ENCODE data around the gene APOD. TPM values are rescaled to one million over a fixed set of nuclear protein-coding genes. Genes with fewer than 3 reads are reported as not detected.

Gene APOD
- total and polyA plus RNA-seq, 2 of the 4 experiments (the other 2 are of a cell fraction) = 0.36 TPM; not detected in 1

DNA sequence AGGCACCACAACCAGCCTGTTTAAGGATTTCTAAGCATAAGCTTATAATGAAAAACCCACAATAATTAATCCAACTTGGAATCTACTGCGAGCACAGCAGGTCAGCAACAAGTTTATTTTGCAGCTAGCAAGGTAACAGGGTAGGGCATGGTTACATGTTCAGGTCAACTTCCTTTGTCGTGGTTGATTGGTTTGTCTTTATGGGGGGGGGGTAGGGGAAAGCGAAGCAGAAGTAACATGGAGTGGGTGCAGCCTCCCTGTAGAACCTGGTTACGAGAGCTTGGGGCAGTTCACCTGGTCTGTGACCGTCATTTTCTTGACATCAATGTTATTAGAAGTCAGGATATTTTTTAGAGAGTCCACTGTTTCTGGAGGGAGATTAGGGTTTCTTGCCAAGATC is 15.1 kb downstream of the APOD start:
- no peak overlapping the region for H2BK120ac ChIP-seq (ENCODE audit: low read depth, low read length)
- H3K9me1 ChIP-seq (ENCODE audit: insufficient read depth, low read length) = no peaks in the 10 kb centered on the region
- no peak overlapping the region for H3K4ac ChIP-seq (ENCODE audit: low read depth, low read length)
- CTCF ChIA-PET = no interaction called here
- intact Hi-C loops (cut with micrococcal nuclease) (no loop called here), in situ Hi-C loops (cut with MboI; ENCODE audit: low sequenced_read_pairs) (no loop called here), dilution Hi-C loops (cut with HindIII; ENCODE audit: low sequenced_read_pairs, unreplicated experiment) (no loop called here)
- H4K8ac ChIP-seq (ENCODE audit: low read depth in 2 of 2, low read length in 2 of 2) = no peak overlapping the region
- H2AK9ac ChIP-seq (replicated peaks; ENCODE audit: low read depth, low read length, poor library complexity) = no peak overlapping the region
- H3K9ac ChIP-seq (ENCODE audit: low read depth, low read length) = no peak overlapping the region
- H3K56ac ChIP-seq (ENCODE audit: extremely low read depth, insufficient read depth, low read length) = no peak overlapping the region
- H4K5ac ChIP-seq (ENCODE audit: low read depth, low read length) = no peak overlapping the region
- POLR2A ChIA-PET (ENCODE audit: unreplicated experiment) = no interaction called here
- no peak overlapping the region for H2BK15ac ChIP-seq (ENCODE audit: low read depth, low read length)
- 14% methylated on average over 1 of the region's 5 CpGs; no CpG with 5 or more reads in 1 of the 2 experiments for WGBS, 2 experiments (ENCODE audit: extremely low coverage in 2 of 2, insufficient read length in 1 of 2)
- H4K20me1 ChIP-seq (ENCODE audit: insufficient read depth, low read length) = no peaks in the 10 kb centered on the region
- peaks cover 42% of the 10 kb centered on the region for H3K27me3 ChIP-seq (ENCODE audit: control insufficient read depth, insufficient read depth, low read length)
- H3K4me1 ChIP-seq (ENCODE audit: control insufficient read depth, insufficient read depth, low read length) = no peaks in the 10 kb centered on the region
- H3K36me3 ChIP-seq (ENCODE audit: control insufficient read depth, insufficient read depth, low read length) = no peaks in the 10 kb centered on the region
- H2AFZ ChIP-seq (replicated peaks; ENCODE audit: low read length, poor library complexity) = no peak overlapping the region
- no peaks in the 10 kb centered on the region for H3K79me1 ChIP-seq (ENCODE audit: low read depth in 1 of 2, low read length in 2 of 2)
- ATAC-seq (ENCODE audit: low read depth) = no peak
- TF ChIP-seq, protein P1, sequence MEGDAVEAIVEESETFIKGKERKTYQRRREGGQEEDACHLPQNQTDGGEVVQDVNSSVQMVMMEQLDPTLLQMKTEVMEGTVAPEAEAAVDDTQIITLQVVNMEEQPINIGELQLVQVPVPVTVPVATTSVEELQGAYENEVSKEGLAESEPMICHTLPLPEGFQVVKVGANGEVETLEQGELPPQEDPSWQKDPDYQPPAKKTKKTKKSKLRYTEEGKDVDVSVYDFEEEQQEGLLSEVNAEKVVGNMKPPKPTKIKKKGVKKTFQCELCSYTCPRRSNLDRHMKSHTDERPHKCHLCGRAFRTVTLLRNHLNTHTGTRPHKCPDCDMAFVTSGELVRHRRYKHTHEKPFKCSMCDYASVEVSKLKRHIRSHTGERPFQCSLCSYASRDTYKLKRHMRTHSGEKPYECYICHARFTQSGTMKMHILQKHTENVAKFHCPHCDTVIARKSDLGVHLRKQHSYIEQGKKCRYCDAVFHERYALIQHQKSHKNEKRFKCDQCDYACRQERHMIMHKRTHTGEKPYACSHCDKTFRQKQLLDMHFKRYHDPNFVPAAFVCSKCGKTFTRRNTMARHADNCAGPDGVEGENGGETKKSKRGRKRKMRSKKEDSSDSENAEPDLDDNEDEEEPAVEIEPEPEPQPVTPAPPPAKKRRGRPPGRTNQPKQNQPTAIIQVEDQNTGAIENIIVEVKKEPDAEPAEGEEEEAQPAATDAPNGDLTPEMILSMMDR (conservative IDR thresholded peaks at IDR 0.05; ENCODE audit: low read depth, low read length) = no peak
- TF ChIP-seq MAZ (IDR thresholded peaks at IDR 0.05; ENCODE audit: borderline replicate concordance, low read depth, low read length) (no peak), CHD1 (IDR thresholded peaks at IDR 0.05; ENCODE audit: low read depth, low read length) (no peak), NFE2L2 (IDR thresholded peaks at IDR 0.05; ENCODE audit: low read depth, low read length) (no peak), MXI1 (IDR thresholded peaks at IDR 0.05; ENCODE audit: borderline replicate concordance, low read depth, low read length) (no peak), SMC3 (IDR thresholded peaks at IDR 0.05; ENCODE audit: low read depth, low read length) (no peak), RFX5 (IDR thresholded peaks at IDR 0.05; ENCODE audit: low read depth, low read length) (no peak), RCOR1 (IDR thresholded peaks at IDR 0.05; ENCODE audit: insufficient replicate concordance, low read length) (no peak), MAFK (IDR thresholded peaks at IDR 0.05; ENCODE audit: low read depth, low read length) (no peak), RAD21 (IDR thresholded peaks at IDR 0.05; ENCODE audit: low read length) (no peak), CEBPB (IDR thresholded peaks at IDR 0.05; ENCODE audit: low read depth, low read length) (no peak), POLR2A (IDR thresholded peaks at IDR 0.05; ENCODE audit: low read depth, low read length) (no peak)
- TF ChIP-seq, protein P2, sequence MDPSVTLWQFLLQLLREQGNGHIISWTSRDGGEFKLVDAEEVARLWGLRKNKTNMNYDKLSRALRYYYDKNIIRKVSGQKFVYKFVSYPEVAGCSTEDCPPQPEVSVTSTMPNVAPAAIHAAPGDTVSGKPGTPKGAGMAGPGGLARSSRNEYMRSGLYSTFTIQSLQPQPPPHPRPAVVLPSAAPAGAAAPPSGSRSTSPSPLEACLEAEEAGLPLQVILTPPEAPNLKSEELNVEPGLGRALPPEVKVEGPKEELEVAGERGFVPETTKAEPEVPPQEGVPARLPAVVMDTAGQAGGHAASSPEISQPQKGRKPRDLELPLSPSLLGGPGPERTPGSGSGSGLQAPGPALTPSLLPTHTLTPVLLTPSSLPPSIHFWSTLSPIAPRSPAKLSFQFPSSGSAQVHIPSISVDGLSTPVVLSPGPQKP (IDR thresholded peaks at IDR 0.05; ENCODE audit: borderline replicate concordance, low read depth, low read length) = no peak
- TF ChIP-seq, protein P3, sequence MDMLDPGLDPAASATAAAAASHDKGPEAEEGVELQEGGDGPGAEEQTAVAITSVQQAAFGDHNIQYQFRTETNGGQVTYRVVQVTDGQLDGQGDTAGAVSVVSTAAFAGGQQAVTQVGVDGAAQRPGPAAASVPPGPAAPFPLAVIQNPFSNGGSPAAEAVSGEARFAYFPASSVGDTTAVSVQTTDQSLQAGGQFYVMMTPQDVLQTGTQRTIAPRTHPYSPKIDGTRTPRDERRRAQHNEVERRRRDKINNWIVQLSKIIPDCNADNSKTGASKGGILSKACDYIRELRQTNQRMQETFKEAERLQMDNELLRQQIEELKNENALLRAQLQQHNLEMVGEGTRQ (IDR thresholded peaks at IDR 0.05; ENCODE audit: low read depth, low read length) = no peak
- no peak overlapping the region for H2BK20ac ChIP-seq (ENCODE audit: low read depth, low read length)
- no peak overlapping the region for H3K23ac ChIP-seq (ENCODE audit: low read depth, low read length)
- no peak overlapping the region for H2BK5ac ChIP-seq (ENCODE audit: low read depth, low read length, poor library complexity, severe bottlenecking)
- no peak overlapping the region for H3K14ac ChIP-seq (replicated peaks; ENCODE audit: low read depth, low read length)
- no peak overlapping the region for H3K4me2 ChIP-seq (ENCODE audit: low read depth, low read length)
- H3K9me3 ChIP-seq (ENCODE audit: control insufficient read depth, insufficient read depth, low read length) = no peaks in the 10 kb centered on the region
- H3K18ac ChIP-seq (ENCODE audit: low read depth, low read length) = no peak overlapping the region
- BruUV-seq (replicated peaks) = no TSS peak
- H2AK5ac ChIP-seq (ENCODE audit: low read depth, low read length) = no peak overlapping the region
- no peak overlapping the region for H3K27ac ChIP-seq (ENCODE audit: insufficient read depth, low read length)
- DNase-seq = no peak
- no peak overlapping the region for H4K91ac ChIP-seq (ENCODE audit: insufficient read depth, low read depth, low read length)
- H3K4me3 ChIP-seq (ENCODE audit: insufficient read depth, low read depth, low read length) = no peak overlapping the region

All from IMR-90 (cell line).